HL-60 (cell line): ENCODE measurements around the gene ROBO1.

Experiments used
- CTCF ChIP-seq: IDR thresholded peaks from one replicate; pipeline ENCODE4 v1.5.1; 2011; ENCODE audit warnings: low read length, control low read depth, inconsistent platforms; ENCODE audit not compliant: insufficient read depth
- GABPA ChIP-seq: IDR thresholded peaks from 2 replicates; pipeline ENCODE4 v1.6.1; 2012; ENCODE audit warnings: low read depth
- POLR2AphosphoS5 ChIP-seq: IDR thresholded peaks from 2 replicates; pipeline ENCODE4 v1.6.1; 2012; ENCODE audit warnings: low read depth
- REST ChIP-seq: IDR thresholded peaks from 2 replicates; pipeline ENCODE4 v1.6.1; 2012; ENCODE audit warnings: low read depth; ENCODE audit not compliant: insufficient replicate concordance
- SPI1 ChIP-seq: IDR thresholded peaks from 2 replicates; pipeline ENCODE4 v1.6.1; 2012; ENCODE audit warnings: low read depth, mild to moderate bottlenecking, borderline replicate concordance

GRCh38 chr3:79414035-79414434, 353.8 kb downstream of the ROBO1 start:
- TF ChIP-seq CTCF = no peak
- TF ChIP-seq POLR2AphosphoS5 = no peak
- TF ChIP-seq GABPA = no peak
- TF ChIP-seq REST = no peak
- TF ChIP-seq SPI1 = no peak
